PC-9 (cell line): ENCODE results near the gene FGD5.

Source experiments
- EZH2 ChIP-seq: fragments of 200-600 bp; sonication (generic); IDR thresholded peaks from 2 replicates; pipeline ENCODE4 v1.8.0; 2017; ENCODE audit warnings: antibody characterized with exemption, low read depth
- TF ChIP-seq, protein P1 (sequence below): fragments of 200-600 bp; sonication (generic); conservative IDR thresholded peaks from 2 replicates; pipeline ENCODE4 v1.6.1; 2017; ENCODE audit warnings: mixed run types, antibody characterized with exemption, mild to moderate bottlenecking, moderate library complexity

DNA sequence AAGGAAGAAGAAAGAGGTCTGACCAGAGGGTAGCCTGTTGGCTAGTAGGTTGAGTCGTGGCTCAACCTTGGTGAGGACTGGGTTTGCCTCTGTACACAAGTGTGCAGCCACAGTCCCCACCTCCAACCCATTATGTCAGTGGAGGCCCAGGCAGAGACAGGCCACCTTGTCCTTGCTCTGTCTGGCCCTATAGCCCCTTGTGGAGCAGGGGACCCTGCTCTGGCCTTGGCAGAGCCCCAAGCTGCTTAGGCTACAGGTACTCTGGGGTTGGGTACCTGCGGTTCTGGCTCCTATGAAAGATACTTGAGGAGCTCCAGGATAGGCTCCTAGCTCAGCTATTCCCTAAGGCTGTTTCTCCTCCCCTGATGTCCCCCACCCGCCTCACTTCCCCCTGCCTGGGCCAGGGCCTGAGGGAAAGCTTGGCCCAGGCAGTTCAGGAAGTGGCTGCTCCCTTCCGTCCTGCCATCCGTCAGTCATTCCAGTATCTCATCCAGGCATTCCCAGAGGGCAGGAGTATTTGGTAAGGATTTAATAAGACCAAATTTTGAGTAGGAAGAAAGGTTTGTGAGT is 44.0 kb downstream of the FGD5 start:
- TF ChIP-seq, protein P1, sequence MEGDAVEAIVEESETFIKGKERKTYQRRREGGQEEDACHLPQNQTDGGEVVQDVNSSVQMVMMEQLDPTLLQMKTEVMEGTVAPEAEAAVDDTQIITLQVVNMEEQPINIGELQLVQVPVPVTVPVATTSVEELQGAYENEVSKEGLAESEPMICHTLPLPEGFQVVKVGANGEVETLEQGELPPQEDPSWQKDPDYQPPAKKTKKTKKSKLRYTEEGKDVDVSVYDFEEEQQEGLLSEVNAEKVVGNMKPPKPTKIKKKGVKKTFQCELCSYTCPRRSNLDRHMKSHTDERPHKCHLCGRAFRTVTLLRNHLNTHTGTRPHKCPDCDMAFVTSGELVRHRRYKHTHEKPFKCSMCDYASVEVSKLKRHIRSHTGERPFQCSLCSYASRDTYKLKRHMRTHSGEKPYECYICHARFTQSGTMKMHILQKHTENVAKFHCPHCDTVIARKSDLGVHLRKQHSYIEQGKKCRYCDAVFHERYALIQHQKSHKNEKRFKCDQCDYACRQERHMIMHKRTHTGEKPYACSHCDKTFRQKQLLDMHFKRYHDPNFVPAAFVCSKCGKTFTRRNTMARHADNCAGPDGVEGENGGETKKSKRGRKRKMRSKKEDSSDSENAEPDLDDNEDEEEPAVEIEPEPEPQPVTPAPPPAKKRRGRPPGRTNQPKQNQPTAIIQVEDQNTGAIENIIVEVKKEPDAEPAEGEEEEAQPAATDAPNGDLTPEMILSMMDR: no peak
- no peak for TF ChIP-seq EZH2
